SK-N-DZ (cell line): Measurements from ENCODE around the gene MRPL44.
A peak's percentile ranks its signal among the peaks of the same experiment; 100 is the strongest.
"Not testable (repeated sequence)": the region's sequence is repeated elsewhere in the genome, so short reads cannot be mapped to it uniquely, and the experiment has no call there.

ENCODE experiments used
- DNase-seq: peaks from one replicate; pipeline ENCODE4 v3.0.0-alpha.2; 2015; ENCODE audit warnings: low spot score

Gene MRPL44

DNA sequence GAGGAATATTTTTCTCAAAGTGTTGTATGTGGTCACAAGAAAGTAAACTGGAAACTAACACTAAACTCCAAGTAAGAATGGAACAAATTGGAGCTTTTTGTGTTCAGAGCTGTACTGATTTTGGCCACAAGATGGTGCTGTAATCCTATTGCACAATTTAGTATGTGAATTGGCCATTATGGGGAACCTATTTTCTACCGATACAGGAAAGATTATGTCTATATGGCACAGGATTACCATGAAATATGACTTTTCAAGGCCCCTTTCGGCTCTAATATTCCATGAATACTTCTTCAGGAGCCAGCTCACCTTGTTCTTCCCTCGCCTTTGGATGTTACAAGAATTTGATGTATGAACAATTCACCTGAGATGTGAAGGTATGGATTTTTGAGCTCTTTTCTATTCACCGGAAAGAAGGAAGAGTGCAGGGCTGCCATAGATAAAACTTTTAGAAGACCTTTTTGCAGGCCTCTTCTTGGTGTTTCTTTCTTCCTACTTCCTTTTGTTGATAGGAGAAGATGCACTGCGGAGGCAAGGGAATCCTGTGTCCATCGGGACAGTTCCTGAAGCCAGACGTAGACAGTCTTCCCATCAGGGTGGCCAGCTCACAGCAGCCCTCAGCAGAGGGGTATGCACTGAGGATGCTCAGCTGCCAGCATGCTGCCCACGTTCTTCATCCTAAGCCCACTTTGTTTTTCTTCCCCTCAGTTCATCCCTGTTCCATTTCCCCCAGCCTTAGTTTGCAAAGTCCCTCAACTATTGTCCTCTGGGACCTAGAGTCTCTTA is 13.3 kb downstream of the MRPL44 start:
- peak; percentile 49 for DNase-seq

DNA sequence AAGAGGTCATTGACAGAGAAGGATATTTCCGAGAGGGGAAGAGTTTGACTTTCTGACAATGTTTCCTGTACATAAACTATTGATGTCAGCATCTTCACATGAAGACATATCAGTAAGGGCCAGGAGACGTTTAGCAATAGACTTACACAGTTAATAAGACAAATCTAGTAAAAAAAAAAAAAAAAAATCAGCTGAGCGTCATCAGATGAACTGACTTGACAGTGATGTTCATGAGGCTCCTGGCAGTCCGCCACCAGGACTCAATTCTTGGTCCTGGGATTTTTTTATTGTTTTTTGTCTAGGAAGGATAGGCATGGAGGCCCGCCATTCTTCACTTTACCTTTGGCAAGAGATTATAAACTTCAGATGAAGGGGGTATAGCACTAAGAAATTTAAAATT is 14.5 kb downstream of the MRPL44 start:
- DNase-seq = no peak

DNA sequence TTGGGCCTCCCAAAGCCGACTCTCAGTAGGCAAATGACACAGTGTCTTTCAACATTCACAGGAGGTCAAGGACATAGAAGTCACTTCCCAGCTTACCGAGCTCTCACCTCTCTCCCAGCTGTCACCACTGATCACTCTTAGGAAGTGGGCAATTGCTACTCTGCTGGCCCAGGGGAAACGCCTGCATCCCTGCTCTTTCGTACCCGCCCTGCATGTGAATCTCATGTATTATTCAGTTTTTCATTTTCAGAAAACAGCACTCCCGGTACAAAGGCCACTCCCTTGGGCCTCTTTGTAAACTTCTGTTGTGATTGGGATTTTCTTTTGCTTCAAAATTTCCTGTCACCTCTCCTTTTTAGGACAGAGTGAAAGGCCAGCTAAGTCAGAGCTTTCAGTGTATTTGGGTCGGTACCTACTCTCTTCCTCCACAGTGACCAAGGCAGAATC is 15.4 kb downstream of the MRPL44 start:
- DNase-seq = no peak

DNA sequence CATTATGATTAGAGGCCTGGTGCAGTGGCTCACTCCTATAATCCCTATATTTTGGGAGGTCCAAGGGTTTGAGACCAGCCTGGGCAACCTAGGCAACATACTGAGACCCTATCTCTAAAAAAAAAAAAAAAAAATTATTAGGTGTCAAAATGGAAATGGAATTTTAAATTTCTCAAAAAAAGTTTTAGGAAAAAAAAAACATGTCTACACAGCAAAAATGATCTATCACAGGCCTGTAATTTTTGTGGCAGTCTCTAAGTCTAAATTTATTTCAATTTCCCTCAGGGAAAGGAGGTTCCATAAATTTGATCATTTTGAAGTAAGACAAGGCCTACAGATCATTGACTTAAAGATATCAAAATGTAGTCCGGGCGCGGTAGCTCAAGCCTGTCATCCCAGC is 16.3 kb downstream of the MRPL44 start:
- DNase-seq = no peak

DNA sequence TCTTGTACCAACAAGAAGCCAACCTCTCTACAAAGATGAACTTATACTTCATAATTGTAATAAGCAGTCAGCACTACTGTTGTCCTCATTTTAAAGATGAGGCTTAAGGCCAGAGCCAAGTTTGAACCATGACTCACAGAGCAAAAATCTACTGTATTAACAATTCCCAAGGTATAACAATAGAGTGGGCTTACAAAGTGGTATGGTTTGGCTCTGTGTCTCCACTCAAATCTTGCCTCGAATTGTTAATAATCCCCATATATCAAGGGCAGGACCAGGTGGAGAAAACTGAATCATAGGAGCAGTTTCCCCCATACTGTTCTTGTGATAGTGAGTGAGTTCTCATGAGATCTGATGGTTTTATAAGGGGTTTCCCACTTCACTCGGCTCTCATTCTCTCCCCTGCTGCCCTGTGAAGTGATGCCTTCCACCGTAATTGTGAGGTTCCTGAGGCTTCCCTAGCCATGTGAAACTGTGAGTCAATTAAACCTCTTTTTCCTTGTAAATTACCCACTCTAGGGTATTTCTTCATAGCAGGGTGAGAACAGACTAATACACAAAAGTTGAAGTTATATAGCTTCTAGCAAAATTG is 19.5 kb downstream of the MRPL44 start:
- no peak for DNase-seq

DNA sequence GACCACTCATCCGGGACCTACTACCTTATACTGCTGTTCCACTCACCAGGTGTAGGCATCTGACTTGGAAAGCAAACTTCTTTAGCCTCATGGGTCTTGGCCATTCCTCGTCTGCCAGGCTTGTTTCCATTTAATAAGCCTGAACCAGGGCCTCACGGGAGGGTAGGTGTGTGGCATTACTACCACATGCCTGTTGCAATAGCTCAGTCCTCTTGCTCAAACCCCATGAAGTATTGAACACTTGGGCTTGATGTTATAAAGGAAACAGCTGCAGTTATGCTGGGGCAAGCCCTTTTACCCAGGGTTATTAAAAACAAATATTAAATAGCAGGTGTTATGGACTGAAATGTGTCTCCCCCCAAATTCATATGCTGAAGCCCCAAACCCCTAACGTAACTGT is 21.2 kb downstream of the MRPL44 start:
- DNase-seq = no peak

DNA sequence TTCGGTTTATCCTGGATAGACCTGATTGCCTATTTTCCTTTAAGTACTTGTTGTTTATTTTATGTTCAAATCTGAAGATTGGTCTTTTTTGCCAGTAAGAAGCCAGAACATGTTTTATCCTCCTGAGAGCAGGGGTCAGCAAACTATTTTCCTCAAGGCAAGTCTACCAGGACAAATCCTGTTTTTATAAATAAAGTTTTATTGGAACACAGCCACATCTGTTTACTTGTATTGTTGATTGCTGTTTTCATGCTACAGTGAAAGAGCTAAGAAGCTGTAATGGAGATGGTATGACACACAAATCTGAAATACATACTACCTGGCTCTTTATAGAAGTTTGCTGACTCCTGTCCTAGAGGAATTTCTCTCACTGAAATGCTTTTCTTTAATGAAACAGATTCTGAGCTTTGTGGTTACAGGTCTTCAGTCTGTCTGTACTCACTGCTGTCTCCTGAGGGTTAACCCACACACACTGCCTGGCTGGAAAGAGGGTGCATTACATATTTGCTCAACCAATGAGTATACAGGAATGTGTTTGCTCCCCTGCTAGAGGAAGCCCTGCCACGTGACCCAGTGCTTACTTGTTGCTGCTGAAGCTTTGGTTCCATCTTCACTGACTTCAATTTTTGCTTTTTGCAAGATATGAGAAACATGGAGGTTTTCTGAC is 22.6 kb downstream of the MRPL44 start:
- DNase-seq = no peak

DNA sequence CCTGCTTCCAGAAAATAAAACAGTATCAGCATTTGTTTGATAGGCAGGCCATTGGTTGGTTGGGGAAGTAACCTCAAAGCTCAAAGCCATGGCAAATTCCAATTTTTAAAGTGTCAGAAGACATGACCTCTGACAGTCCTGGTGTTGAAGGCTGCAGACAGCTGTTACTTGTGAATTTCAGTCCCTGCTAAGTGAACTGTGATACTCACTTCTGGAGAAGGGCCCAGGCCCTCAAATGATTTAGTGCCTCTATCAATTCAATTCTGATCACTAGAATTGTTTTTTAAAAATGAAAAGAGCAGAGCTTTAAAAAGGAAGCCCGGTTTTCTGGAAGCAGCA is 23.1 kb downstream of the MRPL44 start:
- no peak for DNase-seq

DNA sequence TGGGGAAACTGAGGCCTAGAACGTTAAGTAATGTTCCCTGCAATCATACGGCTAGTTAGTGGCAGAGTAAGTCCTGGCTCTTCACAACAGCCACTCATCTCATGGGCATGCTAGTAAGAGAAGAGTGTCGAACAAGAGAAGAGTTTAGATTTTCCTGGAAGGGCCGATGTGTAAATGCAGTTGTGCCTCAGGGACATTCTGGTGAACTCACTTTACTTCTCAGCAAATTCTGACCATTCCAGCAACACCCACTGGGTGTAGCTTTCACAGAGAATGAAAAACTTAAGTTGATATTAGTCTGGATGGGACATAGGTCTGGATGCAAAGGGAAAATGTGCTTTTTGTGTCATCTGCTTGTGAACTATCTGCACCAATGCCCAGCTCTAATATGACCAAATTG is 23.5 kb downstream of the MRPL44 start:
- DNase-seq = no peak

DNA sequence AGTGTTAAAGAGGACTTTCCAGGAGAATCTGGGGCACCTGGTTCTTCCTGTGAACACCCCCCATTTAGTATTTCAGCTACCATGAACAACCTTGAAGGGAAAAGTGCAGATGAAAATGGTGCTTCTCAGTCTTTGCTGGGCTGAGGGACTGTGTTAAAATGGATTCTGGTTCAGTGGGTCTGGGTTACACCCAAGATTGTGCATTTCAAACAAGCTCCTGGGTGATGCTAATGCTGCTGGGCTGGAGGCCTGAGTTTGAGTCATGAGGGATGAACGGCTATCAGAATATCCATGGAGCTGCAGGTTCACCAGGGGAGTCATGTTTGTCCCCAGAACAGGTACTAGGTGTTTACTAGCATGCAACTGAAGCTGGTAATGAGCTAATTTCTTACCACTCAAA is 24.0 kb downstream of the MRPL44 start:
- DNase-seq = no peak

DNA sequence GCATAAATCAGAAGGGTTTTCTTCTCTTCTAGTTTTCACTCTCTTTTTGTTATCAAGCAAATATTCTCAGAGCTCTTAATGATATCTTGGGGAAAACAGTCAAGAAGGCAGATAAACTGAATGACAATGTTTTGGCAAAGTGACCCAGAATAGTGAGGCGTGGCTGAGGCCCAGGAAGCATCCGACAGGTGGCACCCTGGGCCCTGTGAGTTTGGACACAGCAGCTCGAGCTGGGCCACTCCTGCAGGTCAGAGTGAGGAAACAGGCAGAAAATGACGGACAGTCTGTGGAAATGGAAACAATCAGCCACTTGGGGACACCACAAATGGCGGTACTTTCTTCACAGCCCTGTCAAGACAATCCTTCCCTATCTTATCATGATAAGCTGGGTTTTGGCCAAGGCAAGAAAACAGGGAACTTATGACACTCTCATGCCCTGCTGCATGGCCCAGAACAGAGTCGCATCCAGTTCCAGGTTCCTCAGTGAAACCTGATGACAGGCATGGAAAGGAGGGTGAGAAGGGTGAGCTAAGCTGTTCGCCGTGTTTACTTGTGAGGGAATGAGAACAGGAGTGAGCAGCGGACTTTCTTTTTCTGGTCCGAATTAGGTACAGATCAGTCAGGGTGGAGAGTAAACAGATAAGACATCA is 32.1 kb downstream of the MRPL44 start:
- DNase-seq = no peak

DNA sequence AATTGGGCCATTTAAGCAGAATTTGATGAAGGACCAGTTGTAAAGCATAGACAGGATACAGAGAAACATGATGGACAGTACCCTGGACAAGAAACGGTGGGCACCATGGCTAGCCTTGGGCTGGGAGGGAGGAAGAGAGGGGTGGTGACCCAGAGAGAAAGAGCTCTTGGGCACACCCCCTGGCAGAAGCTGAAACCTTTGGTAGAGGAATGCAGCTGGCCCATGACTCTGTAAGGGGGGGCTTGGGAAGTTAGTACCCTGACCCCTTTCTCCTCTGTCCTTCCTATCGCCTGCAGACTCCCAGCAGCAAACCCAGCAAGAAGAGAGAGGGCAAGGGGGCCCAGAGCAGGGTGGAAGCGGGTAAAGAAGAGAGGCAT is 32.6 kb downstream of the MRPL44 start:
- DNase-seq = no peak

DNA sequence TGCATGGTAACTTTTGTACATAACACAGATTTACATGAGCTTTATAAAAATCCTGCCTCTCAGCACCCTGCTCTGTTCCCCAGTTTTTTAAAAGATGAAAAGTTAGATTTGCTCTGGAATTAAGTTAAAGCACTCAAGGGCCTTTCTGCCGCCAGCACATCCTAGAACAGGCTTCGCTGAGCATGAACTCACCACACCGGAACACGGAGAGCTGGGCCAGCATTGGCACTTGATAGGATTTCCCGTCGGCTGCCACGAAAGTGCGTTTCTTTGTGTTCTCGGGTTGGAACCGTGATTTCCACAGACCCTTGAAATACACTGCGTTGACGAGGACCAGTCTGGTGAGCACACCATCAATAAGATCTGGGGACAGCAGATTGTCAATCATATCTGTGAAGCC is 34.3 kb downstream of the MRPL44 start:
- no peak for DNase-seq

DNA sequence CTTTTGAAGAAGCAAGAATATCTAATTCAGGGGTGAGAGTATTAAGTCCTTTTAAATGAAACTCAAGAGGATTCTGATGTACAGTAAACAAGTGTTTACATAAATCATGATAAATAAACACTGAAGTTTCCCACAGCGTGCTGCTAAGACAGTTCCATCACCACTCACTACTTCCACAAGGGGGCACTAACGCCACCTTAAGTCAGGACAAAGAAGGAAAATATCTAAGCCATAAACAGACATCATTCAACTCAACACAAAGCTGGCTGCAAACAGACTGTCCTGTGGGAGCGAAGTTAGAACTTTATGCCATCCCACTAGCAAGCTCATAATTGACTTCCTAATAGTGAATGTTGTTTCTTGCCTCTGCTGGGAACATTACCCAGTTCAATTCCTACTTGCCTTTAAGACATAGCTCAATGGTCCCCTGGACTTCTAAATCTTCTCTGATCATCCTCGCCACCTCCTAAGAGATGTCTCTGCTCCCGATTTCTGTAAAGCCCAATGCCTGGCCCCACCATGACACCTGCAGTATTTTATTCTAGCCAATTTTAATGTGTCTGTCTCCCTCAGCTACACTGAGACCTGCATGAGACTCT is 36.5 kb downstream of the MRPL44 start:
- peak; percentile 72 for DNase-seq

DNA sequence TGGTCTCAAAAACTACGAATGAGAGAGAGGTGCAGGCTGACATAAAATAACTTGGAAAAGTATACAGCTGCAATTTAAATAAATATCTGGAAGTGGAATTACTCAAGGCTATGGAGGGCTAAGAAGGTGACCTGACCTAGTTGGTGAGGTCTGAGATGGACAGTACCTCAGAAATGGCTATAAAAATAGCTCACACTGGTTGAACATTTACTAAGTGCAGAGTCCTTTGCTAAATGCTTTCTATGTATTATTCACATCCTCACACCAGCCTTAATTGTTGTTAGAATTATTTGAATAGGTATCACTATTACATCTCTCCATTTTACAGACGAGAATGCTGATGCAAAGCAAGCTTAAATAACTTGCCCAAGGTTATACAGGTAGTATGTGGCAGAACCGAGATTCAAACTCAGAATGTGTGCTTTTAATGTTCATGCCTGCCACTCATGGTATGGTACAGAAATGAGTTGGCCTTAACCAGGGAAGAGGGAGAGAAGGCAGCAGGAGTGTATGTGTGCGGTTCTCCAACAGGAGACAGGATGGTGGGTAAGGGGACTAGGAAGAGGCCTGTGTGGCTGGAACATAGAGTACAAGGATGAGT is 37.4 kb downstream of the MRPL44 start:
- DNase-seq = no peak

DNA sequence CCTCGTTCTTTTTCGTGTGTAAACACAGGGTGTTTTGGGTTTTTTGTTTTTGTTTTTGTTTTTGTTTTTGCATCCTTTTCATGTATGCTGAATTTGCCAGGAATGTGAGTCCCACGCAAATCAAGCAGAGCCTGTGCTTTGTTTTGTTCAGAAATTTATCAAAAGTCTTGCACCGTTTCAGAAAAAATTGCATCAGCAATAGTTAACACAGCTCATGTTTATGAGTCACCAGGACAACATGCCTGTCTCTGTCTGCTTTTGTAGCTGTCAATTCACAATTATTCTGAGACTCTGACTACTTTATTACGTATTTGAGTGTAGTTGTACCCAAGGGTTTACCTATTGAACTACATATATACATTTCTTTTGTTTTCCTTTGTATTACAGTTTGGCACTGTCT is 38.3 kb downstream of the MRPL44 start:
- DNase-seq = no peak

DNA sequence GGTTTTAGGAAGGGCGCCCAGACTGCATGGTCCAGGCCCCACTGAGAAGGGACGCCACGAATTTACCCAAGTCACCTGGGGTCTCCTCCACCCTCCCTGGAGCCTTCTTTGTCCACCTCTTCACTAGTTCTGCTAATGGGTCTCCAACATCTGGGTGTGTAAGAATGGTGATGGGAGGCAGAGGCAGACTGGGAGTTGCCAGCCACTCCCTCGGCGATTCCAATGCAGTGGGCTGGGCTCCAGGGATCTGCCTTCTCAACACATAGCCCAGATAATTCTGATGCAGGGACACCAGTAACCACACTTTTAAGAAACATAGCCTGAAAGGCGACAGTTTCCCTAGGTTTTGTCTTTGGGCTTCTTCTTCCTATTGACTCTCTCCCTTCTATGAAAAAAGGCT is 39.1 kb downstream of the MRPL44 start:
- no peak for DNase-seq

DNA sequence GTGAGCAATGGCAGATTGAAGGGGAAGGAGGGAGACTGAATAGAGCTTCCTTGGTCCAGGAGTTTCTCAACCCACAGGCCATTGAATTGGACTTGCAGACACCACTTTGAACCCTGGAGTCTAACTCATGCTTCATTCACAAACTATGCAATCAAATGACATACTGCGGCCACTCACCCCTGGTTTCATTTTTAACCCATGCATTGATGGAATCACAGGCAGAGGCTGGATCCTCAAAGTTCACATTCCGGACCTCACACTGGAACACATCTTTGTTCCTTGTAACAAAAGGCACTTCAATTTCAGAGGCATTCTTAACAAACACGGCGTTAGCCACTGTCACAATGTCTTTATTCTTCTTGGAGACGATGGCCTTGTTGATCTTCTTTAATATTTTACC is 40.7 kb downstream of the MRPL44 start:
- no peak for DNase-seq

DNA sequence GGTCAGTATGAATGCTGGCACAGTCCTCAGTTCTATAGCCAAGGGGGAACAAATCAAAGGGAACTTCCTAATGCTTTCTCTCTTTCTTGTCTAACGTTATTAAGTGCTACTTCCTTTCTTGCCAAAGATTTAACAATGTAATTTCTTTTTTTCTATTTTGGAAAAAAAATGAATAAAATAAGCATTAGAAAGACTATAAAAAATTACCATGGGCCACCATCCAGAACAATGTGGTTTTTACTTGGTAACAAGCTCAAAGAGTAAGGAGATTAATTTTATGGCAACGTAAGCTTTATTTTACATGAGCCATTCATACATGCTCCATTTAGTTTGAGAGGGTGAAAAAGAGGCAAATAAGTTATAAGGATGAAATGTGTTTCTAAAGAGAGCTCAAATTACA is 41.7 kb downstream of the MRPL44 start:
- no peak for DNase-seq

DNA sequence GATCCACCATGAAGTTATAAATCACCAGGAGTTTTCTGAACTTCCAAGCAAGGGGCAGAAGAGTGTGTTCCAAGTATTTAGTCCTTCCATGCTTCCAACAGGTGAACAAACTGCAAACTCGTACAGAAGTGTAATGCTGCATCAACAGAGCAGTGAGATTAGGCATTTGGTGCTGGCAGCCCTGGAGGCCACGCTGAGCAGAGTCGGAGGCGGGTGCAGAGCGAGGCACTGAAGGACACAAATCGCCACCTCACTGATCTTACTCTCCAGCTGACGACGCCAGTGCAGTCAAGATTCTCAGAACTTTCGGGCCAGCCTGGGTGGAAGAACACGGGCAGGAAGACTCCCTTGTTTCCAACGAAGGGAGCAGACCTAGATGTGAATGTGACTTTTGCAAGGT is 42.6 kb downstream of the MRPL44 start:
- no peak for DNase-seq

DNA sequence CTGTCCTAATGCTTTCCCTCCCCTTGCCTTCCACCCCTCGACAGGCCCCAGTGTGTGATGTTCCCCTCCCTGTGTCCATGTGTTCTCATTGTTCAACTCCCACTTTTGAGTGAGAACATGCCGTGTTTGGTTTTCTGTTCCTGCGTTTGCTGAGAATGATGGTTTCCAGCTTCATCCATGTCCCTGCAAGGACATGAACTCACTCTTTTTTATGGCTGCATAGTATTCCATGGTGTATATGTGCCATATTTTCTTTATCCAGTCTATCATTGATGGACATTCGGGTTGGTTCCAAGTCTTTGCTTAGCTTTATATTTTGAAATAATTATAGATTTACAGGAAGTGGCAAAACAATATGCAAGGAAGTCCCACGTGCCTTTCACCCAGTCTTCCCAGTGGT is 43.4 kb downstream of the MRPL44 start:
- not testable (repeated sequence) for DNase-seq
